Dedifferentiated amniotic fluid mesenchymal stem cell (primary cell): ENCODE data around the gene TMEM87B.
A peak's percentile ranks its signal among the peaks of the same experiment; 100 is the strongest.

Experiments used
- DNase-seq: peaks from one replicate; pipeline ENCODE4 v3.0.0-alpha.2; 2016; ENCODE audit errors: extremely low spot score

Gene TMEM87B

GRCh38 chr2:112054847-112055729 is at the start of gene TMEM87B:
TSS of gene TMEM87B (plus strand) at chr2:112055269. CDS start at chr2:112055592, 323 bp downstream.
- DNase-seq: peak; percentile 97

GRCh38 chr2:112005406-112006075 is 49.5 kb upstream of the TMEM87B start:
- no peak for DNase-seq

- DNase-seq: no peak
These were observed 49.0 kb upstream of the TMEM87B start for GRCh38 chr2:112006076-112006410.

GRCh38 chr2:112007493-112007892 is 47.6 kb upstream of the TMEM87B start:
- DNase-seq: no peak

- DNase-seq: no peak
These were observed 46.1 kb upstream of the TMEM87B start for GRCh38 chr2:112008910-112009485.

GRCh38 chr2:112010751-112011150 is 44.3 kb upstream of the TMEM87B start:
- no peak for DNase-seq

- DNase-seq: no peak
These were observed 42.5 kb upstream of the TMEM87B start for GRCh38 chr2:112012556-112012955.

GRCh38 chr2:112018846-112019245 is 36.2 kb upstream of the TMEM87B start:
- no peak for DNase-seq

GRCh38 chr2:112019569-112019982 is 35.5 kb upstream of the TMEM87B start:
- DNase-seq: no peak

- no peak for DNase-seq
These were observed 34.5 kb upstream of the TMEM87B start for GRCh38 chr2:112020561-112020960.

GRCh38 chr2:112021290-112021689 is 33.8 kb upstream of the TMEM87B start:
- DNase-seq: no peak

GRCh38 chr2:112021781-112022231 is 33.3 kb upstream of the TMEM87B start:
- DNase-seq: no peak

- no peak for DNase-seq
These were observed 31.4 kb upstream of the TMEM87B start for GRCh38 chr2:112023707-112024106.

- no peak for DNase-seq
These were observed 30.8 kb upstream of the TMEM87B start for GRCh38 chr2:112024231-112024630.

GRCh38 chr2:112024896-112025491 is 30.1 kb upstream of the TMEM87B start:
- DNase-seq: no peak

- no peak for DNase-seq
These were observed 28.6 kb upstream of the TMEM87B start for GRCh38 chr2:112026509-112026908.

GRCh38 chr2:112027767-112028166 is 27.3 kb upstream of the TMEM87B start:
- DNase-seq: no peak

- no peak for DNase-seq
These were observed 25.9 kb upstream of the TMEM87B start for GRCh38 chr2:112029164-112029563.

GRCh38 chr2:112031473-112032223 is 23.4 kb upstream of the TMEM87B start:
- DNase-seq: no peak

- DNase-seq: no peak
These were observed 22.9 kb upstream of the TMEM87B start for GRCh38 chr2:112032224-112032586.

GRCh38 chr2:112032689-112033465 is 22.2 kb upstream of the TMEM87B start:
- DNase-seq: no peak
